Activated CD4-positive, alpha-beta T cell treated with anti-CD3 and anti-CD28 coated beads for 36 hours (primary cell): Measurements from ENCODE around the gene AEBP1. TPM values are rescaled to one million over a fixed set of nuclear protein-coding genes. Genes with fewer than 3 reads are reported as not detected.

Source experiments
- ATAC-seq: fragments of 200-7000 bp; cut with Tn5 transposase; one replicate; pipeline ENCODE4 v1.10.0; 2021; ENCODE audit warnings: mild to moderate bottlenecking, moderate library complexity
- CTCF ChIA-PET: fragments of 350-600 bp; sonication (Branson Sonifier 250); formaldehyde crosslinking; loops from one replicate; lab custom pipeline; 2021; ENCODE audit warnings: antibody characterized with exemption; lab: Charles Lee
- POLR2A ChIA-PET: fragments of 350-600 bp; sonication (Branson Sonifier 250); formaldehyde crosslinking; loops from one replicate; lab custom pipeline; 2021; ENCODE audit warnings: antibody characterized with exemption, inconsistent platforms; lab: Charles Lee
- DNase-seq: peaks from one replicate; pipeline ENCODE4 v3.0.0-alpha.2; 2020
- H3K27ac Mint-ChIP-seq: one replicate; pipeline ENCODE4 v1.8.0; 2021; ENCODE audit warnings: mixed read lengths
- H3K27me3 Mint-ChIP-seq: one replicate; pipeline ENCODE4 v1.8.0; 2021; ENCODE audit warnings: mixed read lengths
- H3K36me3 Mint-ChIP-seq: one replicate; pipeline ENCODE4 v1.8.0; 2021; ENCODE audit warnings: low read depth, mixed read lengths
- H3K4me1 Mint-ChIP-seq: one replicate; pipeline ENCODE4 v1.8.0; 2021; ENCODE audit warnings: mixed read lengths
- H3K4me3 Mint-ChIP-seq: one replicate; pipeline ENCODE4 v1.8.0; 2021; ENCODE audit warnings: mild to moderate bottlenecking, moderate library complexity, mixed read lengths
- H3K9me3 Mint-ChIP-seq: one replicate; pipeline ENCODE4 v1.8.0; 2021; ENCODE audit warnings: low read depth, mixed read lengths
- intact Hi-C, 2 experiments: fragments of 100-400 bp; cut with DNase I in 1 of 2; cut with micrococcal nuclease in 1 of 2; formaldehyde crosslinking; loops; one replicate each; pipeline versions ENCODE4 v1.14.2 to v1.15.1; 2022 to 2024; cut with DNase I, micrococcal nuclease
- total RNA-seq, 2 experiments: library from RNA; stranded (reverse); gene quantifications; one replicate each; pipeline ENCODE4 v1.2.3, GENCODE V29; 2021

The AEBP1 gene
- total RNA-seq, 2 experiments from 2014 or later: 18.2 to 18.3 TPM

- ChIA-PET POLR2A (no interaction called here), CTCF (interaction anchor here (0.6 to 1.5 kb wide), 2 partner anchors 9 kb away, joined by 3 to 8 read pairs; no protein-coding TSS in a partner anchor)
- Mint-ChIP-seq H3K4me1 (peaks cover 12% of the 10 kb centered on the region), H3K36me3 (peaks cover 30% of the 10 kb centered on the region), H3K4me3 (no peak overlapping the region), H3K27ac (no peak overlapping the region), H3K27me3 (no peaks in the 10 kb centered on the region), H3K9me3 (no peaks in the 10 kb centered on the region)
- ATAC-seq: no peak
- intact Hi-C loops: no loop called here
- DNase-seq: no peak
Measured at GRCh38 chr7:44071726-44072363, 32.3 kb upstream of the AEBP1 start.

DNA sequence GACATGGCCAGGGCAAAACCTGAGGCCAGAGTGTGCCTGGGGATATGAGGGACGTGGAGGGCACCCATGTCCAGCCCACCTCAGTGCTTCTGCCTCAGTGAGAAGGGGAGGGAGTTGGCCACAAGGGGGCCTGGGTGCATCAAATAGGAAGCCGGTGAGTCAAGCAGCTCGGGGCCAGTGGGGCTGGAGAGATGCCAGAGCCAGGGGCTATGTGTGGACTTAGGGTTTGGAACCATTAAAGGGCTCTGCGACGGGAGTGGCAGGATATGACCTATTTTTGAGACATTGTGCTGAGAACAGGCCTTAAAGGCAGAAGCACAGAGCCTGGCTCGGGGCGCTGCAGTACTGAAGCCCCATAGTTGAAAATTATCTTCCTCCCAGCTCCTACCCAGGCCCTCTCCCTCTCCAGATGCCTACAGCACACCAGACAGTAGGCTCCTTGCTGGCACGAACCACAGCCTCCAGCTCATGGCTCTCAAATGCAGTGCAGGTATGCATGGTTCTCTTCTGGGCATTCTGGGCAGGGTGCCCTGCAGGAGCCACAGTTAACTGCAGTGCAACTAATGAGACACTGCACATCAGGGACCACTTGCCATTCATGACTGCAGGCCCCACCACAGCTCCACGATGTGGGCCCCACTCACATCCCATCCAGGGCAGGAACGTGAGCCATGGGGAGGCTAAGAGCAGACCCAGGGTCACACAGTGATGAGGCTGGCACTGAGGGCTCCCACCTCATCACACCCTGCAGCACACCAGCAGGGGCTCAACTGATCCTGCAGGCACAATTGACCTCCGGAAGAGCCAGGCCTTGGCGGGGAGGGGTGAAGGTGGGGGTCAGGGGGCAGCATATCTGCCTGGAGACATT lies 31.5 kb upstream of the AEBP1 start:
- H3K27me3 Mint-ChIP-seq: no peaks in the 10 kb centered on the region
- ChIA-PET POLR2A (no interaction called here), CTCF (interaction anchor here (1.5 kb wide), 1 partner anchor 8 kb away, joined by 8 read pairs; no protein-coding TSS in a partner anchor)
- no peak overlapping the region for H3K4me3 Mint-ChIP-seq
- ATAC-seq: no peak
- intact Hi-C loops: no loop called here
- H3K27ac Mint-ChIP-seq: no peak overlapping the region
- H3K36me3 Mint-ChIP-seq: peaks cover 31% of the 10 kb centered on the region
- DNase-seq: peak; percentile 67
- H3K4me1 Mint-ChIP-seq: peaks cover 8% of the 10 kb centered on the region
- no peaks in the 10 kb centered on the region for H3K9me3 Mint-ChIP-seq

DNA sequence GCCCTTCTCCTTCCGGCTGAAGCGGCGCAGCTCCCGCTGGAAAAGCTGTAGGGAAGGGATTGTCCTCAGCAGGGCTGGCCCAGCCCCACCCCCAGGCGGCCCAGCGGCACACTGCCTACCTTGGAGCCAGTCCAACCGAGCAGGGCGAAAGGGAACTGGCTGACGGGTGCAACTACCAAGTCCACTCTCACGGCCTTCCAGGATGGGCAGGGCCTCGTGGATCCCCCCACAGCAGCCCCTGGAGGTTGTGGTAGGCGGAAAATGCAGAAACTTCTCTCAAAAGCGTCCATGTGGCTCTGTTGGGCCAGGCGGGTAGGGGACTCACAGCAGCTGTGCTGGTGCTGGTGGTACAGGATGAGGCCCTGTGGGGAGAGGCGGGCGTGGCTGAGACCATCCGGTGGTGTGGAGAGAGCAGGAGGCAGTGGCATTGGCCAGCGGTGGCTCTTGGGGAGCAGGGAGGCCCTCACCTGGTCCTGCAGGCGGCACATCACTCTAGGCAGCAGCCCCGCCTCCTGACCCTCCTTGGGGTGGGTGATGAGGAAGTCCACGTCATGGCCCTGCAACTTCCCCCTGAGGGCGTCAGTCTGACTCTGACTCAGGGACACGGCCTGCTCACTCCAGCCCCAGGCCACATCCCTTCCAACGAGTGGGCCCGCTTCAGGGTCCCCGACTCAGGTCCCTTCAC lies 30.3 kb upstream of the AEBP1 start:
- peak; percentile 69 for DNase-seq
- intact Hi-C loops: no loop called here
- CTCF ChIA-PET: no interaction called here
- no peak overlapping the region for H3K4me3 Mint-ChIP-seq
- POLR2A ChIA-PET: interaction anchor here (0.5 kb wide), 1 partner anchor 11 kb away, joined by 6 read pairs; no protein-coding TSS in a partner anchor
- H3K9me3 Mint-ChIP-seq: no peaks in the 10 kb centered on the region
- peaks cover 12% of the 10 kb centered on the region for H3K4me1 Mint-ChIP-seq
- H3K27ac Mint-ChIP-seq: peak overlapping the region; percentile 31
- ATAC-seq: peak; percentile 81
- peaks cover 42% of the 10 kb centered on the region for H3K36me3 Mint-ChIP-seq
- no peaks in the 10 kb centered on the region for H3K27me3 Mint-ChIP-seq

DNA sequence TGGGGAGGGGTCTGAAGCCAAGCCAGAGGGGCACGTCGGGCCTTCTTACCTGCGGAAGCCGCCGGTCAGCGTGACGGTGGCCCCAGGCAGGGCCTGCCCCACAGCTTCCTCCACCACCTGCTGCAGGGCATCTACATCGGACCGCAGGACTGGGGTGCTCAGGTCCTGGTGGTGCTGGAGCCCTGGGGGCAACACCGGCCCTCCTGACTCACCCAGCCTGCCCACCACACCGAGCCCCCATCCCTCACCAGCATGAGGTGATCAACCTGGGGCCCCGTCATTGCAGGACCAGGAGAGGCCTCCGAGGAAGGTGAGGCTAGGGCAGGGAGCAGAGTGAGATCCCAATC lies 29.8 kb upstream of the AEBP1 start:
- CTCF ChIA-PET: no interaction called here
- POLR2A ChIA-PET: no interaction called here
- ATAC-seq (no peak), DNase-seq (no peak)
- Mint-ChIP-seq H3K27ac (no peak overlapping the region), H3K4me3 (no peak overlapping the region), H3K27me3 (no peaks in the 10 kb centered on the region), H3K9me3 (no peaks in the 10 kb centered on the region), H3K4me1 (peaks cover 12% of the 10 kb centered on the region), H3K36me3 (peaks cover 42% of the 10 kb centered on the region)
- intact Hi-C loops: no loop called here

- no peak overlapping the region for H3K27ac Mint-ChIP-seq
Measured at GRCh38 chr7:44075296-44076075, 28.7 kb upstream of the AEBP1 start.

DNA sequence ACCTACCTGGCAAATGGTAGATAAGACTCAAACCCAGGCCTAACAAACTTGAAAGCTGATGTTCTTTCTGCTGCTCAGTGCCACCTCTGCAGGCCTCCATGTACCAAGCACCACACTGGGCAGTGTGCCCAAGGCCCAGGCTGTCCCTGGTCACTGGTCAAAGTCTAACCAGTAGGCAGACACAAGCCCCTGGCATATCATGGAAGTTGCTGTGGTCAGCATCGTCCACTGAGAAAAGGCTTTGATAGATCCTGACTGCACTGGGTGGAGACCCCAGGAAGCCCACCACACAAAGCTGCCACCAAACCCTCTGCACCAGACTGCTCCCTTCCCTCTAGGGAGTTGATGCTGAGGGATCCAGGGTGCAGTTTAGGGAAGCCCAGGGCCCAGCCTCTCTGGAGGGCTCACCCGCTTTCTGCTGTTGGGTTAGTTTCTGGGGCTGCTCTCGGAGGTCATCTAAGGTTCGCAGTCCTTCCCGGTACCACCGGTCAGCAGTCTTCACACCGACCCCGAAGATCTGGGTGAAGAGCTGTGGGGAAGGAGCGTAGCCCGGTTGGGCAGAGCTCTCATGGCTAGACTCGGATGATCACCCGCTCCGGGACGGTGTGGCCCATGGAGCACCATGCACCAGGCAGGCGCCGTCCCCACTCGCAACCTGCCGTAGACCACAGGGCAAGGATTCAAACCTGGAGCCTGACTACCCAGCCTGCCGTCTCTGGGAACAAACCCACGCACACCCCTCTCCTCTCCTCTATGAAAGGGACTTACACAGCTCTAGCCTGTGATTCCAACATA lies 27.8 kb upstream of the AEBP1 start:
- intact Hi-C loops: no loop called here
- ChIA-PET CTCF (interaction anchor here (0.6 to 0.8 kb wide), 2 partner anchors 9 to 119 kb away, joined by 3 to 4 read pairs; no protein-coding TSS in a partner anchor), POLR2A (no interaction called here)
- H3K36me3 Mint-ChIP-seq: peaks cover 55% of the 10 kb centered on the region
- no peaks in the 10 kb centered on the region for H3K27me3 Mint-ChIP-seq
- no peak for DNase-seq
- H3K9me3 Mint-ChIP-seq: no peaks in the 10 kb centered on the region
- H3K27ac Mint-ChIP-seq: no peak overlapping the region
- H3K4me3 Mint-ChIP-seq: no peak overlapping the region
- peaks cover 26% of the 10 kb centered on the region for H3K4me1 Mint-ChIP-seq
- ATAC-seq: no peak

More at GRCh38 chr7:44075296-44076075, 28.7 kb upstream of the AEBP1 start:
- intact Hi-C loops: no loop called here
- Mint-ChIP-seq H3K27me3 (no peaks in the 10 kb centered on the region), H3K36me3 (peaks cover 47% of the 10 kb centered on the region), H3K4me1 (peaks cover 17% of the 10 kb centered on the region), H3K9me3 (no peaks in the 10 kb centered on the region), H3K4me3 (no peak overlapping the region)
- DNase-seq (no peak), ATAC-seq (no peak)
- POLR2A ChIA-PET: interaction anchor here (0.6 kb wide), 1 partner anchor 385 kb away, joined by 4 read pairs; no protein-coding TSS in a partner anchor
- CTCF ChIA-PET: no interaction called here

DNA sequence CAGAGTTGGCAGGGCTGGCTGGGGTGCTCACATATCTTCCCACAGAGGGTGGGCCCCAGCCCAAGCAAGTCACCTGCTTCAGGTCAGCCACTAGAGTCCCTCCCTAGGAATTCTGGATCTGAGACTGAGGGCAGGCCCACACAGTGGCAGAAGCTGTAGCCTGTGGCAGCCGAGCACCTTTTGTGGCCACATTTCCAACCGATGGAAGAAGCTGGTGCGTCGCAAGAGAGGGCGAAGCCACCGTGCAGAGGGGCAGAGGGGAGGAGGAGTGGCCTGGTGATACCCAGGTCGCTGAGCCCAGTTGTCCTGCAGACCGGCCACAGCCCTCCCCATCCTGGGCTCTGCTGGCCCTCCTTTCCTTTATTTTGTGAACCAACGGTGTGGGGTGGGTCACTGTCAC lies 27.1 kb upstream of the AEBP1 start:
- H3K36me3 Mint-ChIP-seq: peaks cover 57% of the 10 kb centered on the region
- CTCF ChIA-PET: interaction anchor here (0.6 to 0.8 kb wide), 2 partner anchors 10 to 119 kb away, joined by 3 to 4 read pairs; no protein-coding TSS in a partner anchor

GRCh38 chr7:44077681-44078091 lies 26.5 kb upstream of the AEBP1 start:
- intact Hi-C loops: no loop called here
- H3K4me3 Mint-ChIP-seq: no peak overlapping the region
- H3K27me3 Mint-ChIP-seq: no peaks in the 10 kb centered on the region
- H3K36me3 Mint-ChIP-seq: peaks cover 53% of the 10 kb centered on the region
- DNase-seq: no peak
- H3K9me3 Mint-ChIP-seq: no peaks in the 10 kb centered on the region
- ChIA-PET CTCF (no interaction called here), POLR2A (no interaction called here)
- no peak for ATAC-seq
- H3K4me1 Mint-ChIP-seq: peaks cover 28% of the 10 kb centered on the region
- H3K27ac Mint-ChIP-seq: peak overlapping the region; percentile 7

More for the DNA sequence above, 27.1 kb upstream of the AEBP1 start:
- no peak for DNase-seq
- Mint-ChIP-seq H3K9me3 (no peaks in the 10 kb centered on the region), H3K27ac (no peak overlapping the region), H3K27me3 (no peaks in the 10 kb centered on the region), H3K4me3 (no peak overlapping the region), H3K4me1 (peaks cover 28% of the 10 kb centered on the region)
- POLR2A ChIA-PET: no interaction called here
- intact Hi-C loops: no loop called here
- no peak for ATAC-seq

DNA sequence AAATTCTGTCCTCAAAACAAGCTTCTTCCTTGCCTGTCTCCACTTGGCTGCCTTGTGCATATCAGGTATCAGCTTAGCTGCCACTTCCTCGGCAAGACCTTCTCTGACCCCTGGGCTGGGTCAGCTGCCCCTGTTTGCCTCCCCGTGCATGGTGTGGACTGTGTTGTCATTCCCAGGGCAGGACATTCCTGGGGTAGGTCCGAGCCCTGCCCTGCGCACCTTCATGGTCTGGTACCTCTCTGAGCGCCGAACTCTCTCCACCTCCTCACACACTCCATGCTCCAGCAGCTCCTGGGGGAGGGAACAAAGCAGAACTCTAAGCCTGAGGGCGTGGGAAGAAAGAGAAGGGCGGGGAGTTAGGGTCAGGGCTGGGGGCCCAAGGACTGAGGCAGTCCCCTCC lies 25.6 kb upstream of the AEBP1 start:
- DNase-seq: no peak
- H3K9me3 Mint-ChIP-seq: no peaks in the 10 kb centered on the region
- CTCF ChIA-PET: no interaction called here

DNA sequence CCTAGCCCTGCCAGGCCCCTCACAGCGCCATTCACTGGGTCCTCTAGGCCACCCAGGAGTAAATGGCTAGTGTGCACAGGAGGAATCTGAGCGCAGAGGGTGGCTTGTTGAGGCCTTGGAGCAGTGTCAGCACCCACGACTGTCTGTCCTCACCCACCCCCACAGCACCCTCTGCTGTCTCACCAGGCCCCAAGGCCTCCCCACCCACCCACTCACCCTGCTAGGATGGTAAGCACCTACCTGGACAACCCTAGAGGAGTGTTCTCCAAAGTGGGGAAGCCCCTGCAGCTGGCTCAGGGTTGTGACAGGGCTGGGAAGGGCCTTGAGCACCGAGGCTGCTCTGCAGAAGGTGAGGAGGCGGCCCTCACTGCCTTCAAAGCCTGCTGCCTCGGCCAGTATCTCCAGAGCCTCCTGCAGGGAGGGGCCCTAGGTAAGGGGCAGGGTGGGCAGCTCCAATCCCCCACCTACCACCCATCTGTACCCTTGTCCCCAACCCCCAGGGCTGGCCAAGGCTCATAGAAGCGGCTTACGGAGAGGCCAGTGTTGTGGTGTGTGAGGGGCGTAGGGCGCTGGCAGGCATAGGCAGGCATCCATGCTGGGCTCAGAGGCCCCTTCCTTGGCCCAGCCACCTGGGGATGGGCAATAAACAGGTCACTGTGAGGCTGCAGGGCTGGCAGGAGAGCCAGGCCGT lies 24.7 kb upstream of the AEBP1 start:
- Mint-ChIP-seq H3K4me1 (peaks cover 38% of the 10 kb centered on the region), H3K36me3 (peaks cover 47% of the 10 kb centered on the region), H3K4me3 (no peak overlapping the region), H3K9me3 (no peaks in the 10 kb centered on the region), H3K27ac (peak overlapping the region; percentile 13), H3K27me3 (no peaks in the 10 kb centered on the region)
- DNase-seq (no peak), ATAC-seq (no peak)
- intact Hi-C loops: loop anchor here (5.0 kb wide), 4 partner anchors 57 to 493 kb away; partner anchors contain the start of genes DDX56 (in 1 of the 2) and URGCP (in 1 of the 2)
- CTCF ChIA-PET: no interaction called here
- POLR2A ChIA-PET: no interaction called here

More for the DNA sequence above, 25.6 kb upstream of the AEBP1 start:
- ATAC-seq: no peak
- H3K27ac Mint-ChIP-seq: peak overlapping the region; percentile 26
- H3K27me3 Mint-ChIP-seq: no peaks in the 10 kb centered on the region
- no peak overlapping the region for H3K4me3 Mint-ChIP-seq
- peaks cover 34% of the 10 kb centered on the region for H3K4me1 Mint-ChIP-seq
- peaks cover 49% of the 10 kb centered on the region for H3K36me3 Mint-ChIP-seq
- POLR2A ChIA-PET: no interaction called here
- intact Hi-C loops: no loop called here
